IPS-15b (cell line): ENCODE data around the gene UTP25.

Source experiments
- H3K27me3 ChIP-seq: one replicate; pipeline ENCODE4 v1.6.1; 2013; ENCODE audit warnings: low read length; ENCODE audit not compliant: control insufficient read depth, insufficient read depth
- H3K36me3 ChIP-seq: one replicate; pipeline ENCODE4 v1.6.1; 2013; ENCODE audit warnings: low read length; ENCODE audit not compliant: control insufficient read depth, insufficient read depth
- H3K4me1 ChIP-seq: one replicate; pipeline ENCODE4 v1.6.1; 2013; ENCODE audit warnings: mild to moderate bottlenecking, low read length; ENCODE audit not compliant: control insufficient read depth, insufficient read depth
- H3K4me3 ChIP-seq: one replicate; pipeline ENCODE4 v1.5.1; 2013; ENCODE audit warnings: low read depth, low read length
- H3K9ac ChIP-seq: one replicate; pipeline ENCODE4 v1.6.1; 2013; ENCODE audit warnings: low read depth, mild to moderate bottlenecking, low read length
- H3K9me3 ChIP-seq: one replicate; pipeline ENCODE4 v1.6.1; 2013; ENCODE audit warnings: mild to moderate bottlenecking, low read length; ENCODE audit not compliant: control insufficient read depth, insufficient read depth

Gene UTP25

GRCh38 chr1:209825591-209826434 is 2.0 kb upstream of the UTP25 start:
- H3K4me1 ChIP-seq: peaks cover 3% of the 10 kb centered on the region
- H3K4me3 ChIP-seq: no peak overlapping the region
- no peaks in the 10 kb centered on the region for H3K36me3 ChIP-seq
- H3K9me3 ChIP-seq: no peaks in the 10 kb centered on the region
- H3K27me3 ChIP-seq: peaks cover 5% of the 10 kb centered on the region
- no peak overlapping the region for H3K9ac ChIP-seq

- Histone ChIP-seq H3K9me3 (no peaks in the 10 kb centered on the region), H3K9ac (no peak overlapping the region), H3K36me3 (peaks cover 16% of the 10 kb centered on the region), H3K27me3 (no peaks in the 10 kb centered on the region), H3K4me1 (peaks cover 3% of the 10 kb centered on the region), H3K4me3 (no peak overlapping the region)
Measured at GRCh38 chr1:209829716-209830115, 1.9 kb downstream of the UTP25 start.

- Histone ChIP-seq H3K4me3 (no peak overlapping the region), H3K9ac (no peak overlapping the region), H3K36me3 (peaks cover 21% of the 10 kb centered on the region), H3K27me3 (no peaks in the 10 kb centered on the region), H3K4me1 (peaks cover 3% of the 10 kb centered on the region), H3K9me3 (no peaks in the 10 kb centered on the region)
Measured at GRCh38 chr1:209830722-209831121, 3.0 kb downstream of the UTP25 start.

- no peak overlapping the region for H3K9ac ChIP-seq
- peaks cover 24% of the 10 kb centered on the region for H3K36me3 ChIP-seq
- H3K4me3 ChIP-seq: no peak overlapping the region
- no peaks in the 10 kb centered on the region for H3K27me3 ChIP-seq
- H3K9me3 ChIP-seq: no peaks in the 10 kb centered on the region
- H3K4me1 ChIP-seq: peaks cover 3% of the 10 kb centered on the region
Measured at GRCh38 chr1:209831615-209832014, 3.8 kb downstream of the UTP25 start.

DNA sequence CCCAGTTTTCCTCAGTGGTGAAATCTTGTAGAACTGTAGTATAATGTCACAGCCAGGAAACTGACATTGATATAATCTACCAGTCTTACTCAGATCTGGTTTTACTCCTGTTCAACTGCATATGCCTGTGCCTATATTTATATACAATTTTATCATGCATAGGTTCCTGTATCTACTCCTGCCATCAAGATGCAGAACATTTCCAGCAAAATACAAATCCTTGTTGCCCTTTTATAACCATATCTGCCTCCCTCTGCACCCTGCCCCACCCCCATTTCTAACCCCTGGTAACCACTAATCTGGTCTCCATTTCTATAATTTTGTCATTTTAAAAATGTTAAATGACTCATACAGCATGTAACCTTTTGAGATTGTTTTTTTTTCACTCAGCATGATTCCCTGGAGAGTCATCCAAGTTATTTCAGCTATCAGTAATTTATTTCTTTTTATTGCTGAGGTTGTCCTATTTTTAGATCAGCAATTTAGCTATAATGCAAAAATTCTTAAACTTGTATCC is 8.1 kb downstream of the UTP25 start:
- Histone ChIP-seq H3K9ac (no peak overlapping the region), H3K27me3 (no peaks in the 10 kb centered on the region), H3K4me3 (no peak overlapping the region), H3K4me1 (no peaks in the 10 kb centered on the region), H3K36me3 (peaks cover 46% of the 10 kb centered on the region), H3K9me3 (no peaks in the 10 kb centered on the region)

DNA sequence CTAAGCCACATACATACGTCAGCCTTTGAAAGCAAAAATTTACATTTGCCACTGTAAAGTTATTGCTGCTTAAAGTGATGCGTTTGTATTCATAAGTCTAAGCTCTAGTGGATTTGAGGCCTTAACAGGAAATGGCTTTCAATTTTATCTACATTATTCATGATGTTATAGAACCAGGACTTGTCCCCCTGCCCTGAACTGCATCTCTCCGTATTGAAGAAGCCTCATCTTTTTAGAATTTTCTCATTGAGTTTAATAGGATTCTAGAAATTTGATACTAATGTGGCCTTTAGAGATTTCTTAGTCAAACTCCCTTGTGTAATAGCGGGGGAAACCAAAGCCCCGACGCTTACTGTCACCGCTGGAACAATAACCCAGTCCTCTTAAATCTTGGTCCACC is 9.9 kb downstream of the UTP25 start:
- Histone ChIP-seq H3K4me3 (no peak overlapping the region), H3K27me3 (no peaks in the 10 kb centered on the region), H3K9me3 (no peaks in the 10 kb centered on the region), H3K4me1 (no peaks in the 10 kb centered on the region), H3K9ac (no peak overlapping the region), H3K36me3 (peaks cover 48% of the 10 kb centered on the region)

DNA sequence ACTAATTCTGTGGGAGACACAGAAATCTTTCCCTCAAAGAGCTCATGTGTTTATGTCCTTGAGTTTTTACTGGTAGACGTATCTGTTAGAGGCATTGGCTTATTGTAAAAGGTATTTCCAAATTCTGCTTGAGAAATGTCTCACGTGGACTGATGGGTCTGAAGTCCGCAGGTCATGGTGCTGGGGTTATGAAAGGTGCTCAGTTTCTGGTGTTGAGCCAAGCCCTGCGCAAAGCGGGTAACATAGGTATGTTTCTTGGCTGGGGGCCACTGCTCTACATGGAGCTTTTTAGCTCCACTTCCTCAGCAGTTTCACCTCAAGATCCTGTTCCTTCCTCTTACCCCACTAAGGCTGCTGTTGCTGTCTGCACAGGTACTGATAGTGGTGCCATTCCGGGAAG is 10.8 kb downstream of the UTP25 start:
- H3K27me3 ChIP-seq: no peaks in the 10 kb centered on the region
- H3K4me3 ChIP-seq: no peak overlapping the region
- no peaks in the 10 kb centered on the region for H3K4me1 ChIP-seq
- no peak overlapping the region for H3K9ac ChIP-seq
- no peaks in the 10 kb centered on the region for H3K9me3 ChIP-seq
- H3K36me3 ChIP-seq: peaks cover 46% of the 10 kb centered on the region

GRCh38 chr1:209839875-209840546 is 12.2 kb downstream of the UTP25 start:
- Histone ChIP-seq H3K36me3 (peaks cover 34% of the 10 kb centered on the region), H3K9ac (no peak overlapping the region), H3K4me3 (no peak overlapping the region)

DNA sequence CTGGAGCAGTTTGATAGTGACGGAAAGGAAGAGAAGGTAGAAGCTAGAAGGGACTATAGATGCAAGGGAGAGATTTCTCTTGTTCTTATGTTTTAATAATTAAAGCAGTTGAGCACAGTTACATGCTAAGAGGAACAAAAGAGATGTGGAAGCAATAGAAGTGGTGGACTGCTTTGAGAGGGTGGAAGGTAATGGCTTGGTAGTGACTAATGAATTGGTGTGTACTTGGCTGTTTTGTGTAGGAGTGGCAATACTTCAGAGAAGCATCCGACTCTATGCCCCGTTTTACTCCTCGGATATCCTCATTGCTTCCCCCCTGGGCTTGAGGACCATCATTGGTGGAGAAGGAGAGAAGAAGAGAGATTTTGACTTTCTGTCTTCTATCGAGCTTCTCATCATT is 12.8 kb downstream of the UTP25 start:
- Histone ChIP-seq H3K4me1 (no peaks in the 10 kb centered on the region), H3K36me3 (peaks cover 32% of the 10 kb centered on the region), H3K4me3 (no peak overlapping the region), H3K9ac (no peak overlapping the region), H3K27me3 (no peaks in the 10 kb centered on the region), H3K9me3 (no peaks in the 10 kb centered on the region)

More at GRCh38 chr1:209839875-209840546, 12.2 kb downstream of the UTP25 start:
- Histone ChIP-seq H3K27me3 (no peaks in the 10 kb centered on the region), H3K4me1 (no peaks in the 10 kb centered on the region), H3K9me3 (no peaks in the 10 kb centered on the region)

DNA sequence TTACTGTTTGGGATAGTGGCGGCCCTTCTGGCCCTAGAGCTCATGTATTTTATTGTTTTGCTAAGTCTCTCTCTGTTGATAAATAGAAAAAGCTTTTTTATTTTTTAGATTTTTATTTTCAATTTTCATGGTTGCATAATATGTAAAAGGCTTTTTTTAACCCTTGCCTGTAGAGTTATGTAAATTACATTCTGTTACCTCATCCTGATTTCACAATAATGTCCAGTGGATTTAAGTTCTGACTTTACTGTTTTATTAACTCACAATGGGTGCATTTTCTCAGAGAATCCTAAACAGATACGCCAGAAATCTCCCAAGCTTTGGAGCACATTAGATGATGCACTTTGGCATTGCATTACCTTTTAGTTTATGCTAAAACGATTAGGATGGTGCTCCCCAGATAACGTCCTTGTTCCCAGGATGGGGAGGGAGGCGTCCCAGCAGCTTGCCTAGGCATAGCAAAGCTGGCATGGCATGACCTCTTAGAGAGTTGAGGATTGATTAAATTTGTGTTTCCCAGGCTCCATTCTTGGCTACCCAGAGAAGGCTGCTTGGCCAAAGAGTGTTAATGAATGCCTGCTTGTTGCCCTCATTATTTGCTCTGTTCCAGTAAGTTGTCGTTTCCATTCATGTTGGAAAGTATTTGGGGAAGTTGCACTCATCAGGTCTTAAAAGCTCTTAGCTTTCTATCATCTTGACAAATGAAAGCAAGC is 17.1 kb downstream of the UTP25 start:
- peaks cover 10% of the 10 kb centered on the region for H3K36me3 ChIP-seq
- no peak overlapping the region for H3K4me3 ChIP-seq
- peaks cover 2% of the 10 kb centered on the region for H3K4me1 ChIP-seq
- no peak overlapping the region for H3K9ac ChIP-seq
- H3K9me3 ChIP-seq: no peaks in the 10 kb centered on the region
- H3K27me3 ChIP-seq: no peaks in the 10 kb centered on the region

DNA sequence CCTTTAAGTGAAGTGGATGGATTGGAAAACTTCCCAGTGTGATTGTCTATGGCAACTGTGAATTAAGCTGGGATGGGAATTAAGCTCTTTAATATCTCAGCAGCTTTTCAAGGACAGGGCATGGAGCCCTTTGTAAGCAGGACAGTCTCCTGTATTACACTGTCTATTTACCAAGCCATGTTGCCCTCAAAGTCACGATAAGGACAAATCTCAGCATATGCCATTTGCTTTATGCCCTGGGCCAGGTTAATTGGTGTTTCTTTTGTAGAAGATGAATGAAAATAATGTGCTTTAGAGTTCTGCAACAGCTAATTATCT is 17.6 kb downstream of the UTP25 start:
- Histone ChIP-seq H3K9me3 (no peaks in the 10 kb centered on the region), H3K36me3 (peaks cover 10% of the 10 kb centered on the region), H3K4me1 (peaks cover 2% of the 10 kb centered on the region), H3K4me3 (no peak overlapping the region), H3K9ac (no peak overlapping the region), H3K27me3 (no peaks in the 10 kb centered on the region)
